MCF 10A (cell line): ENCODE measurements around the gene LARP1. TPM values are rescaled to one million over a fixed set of nuclear protein-coding genes. Genes with fewer than 3 reads are reported as not detected.

Source experiments
- BruUV-seq: library from RNA; stranded (reverse); fragments of 400-500 nt; replicated peaks from 2 replicates; lab custom pipeline; 2021; lab: Mats Ljungman, UMichigan
- CTCF ChIA-PET: fragments of 300-600 bp; sonication (Branson Sonifier 250); formaldehyde crosslinking; extraction: SDS; loops from one replicate; lab custom pipeline; 2021; ENCODE audit warnings: antibody characterized with exemption, inconsistent platforms; lab: Yijun Ruan, JAX
- POLR2A ChIA-PET: fragments of 300-600, 350-650 bp; sonication (Branson Sonifier 250); formaldehyde crosslinking; extraction: SDS; loops from one replicate; lab custom pipeline; 2020; ENCODE audit warnings: antibody characterized with exemption, inconsistent platforms; lab: Yijun Ruan, JAX
- DNase-seq: peaks from one replicate; pipeline ENCODE4 v3.0.0-alpha.2; 2018; ENCODE audit not compliant: unreplicated experiment
- H3K27ac Mint-ChIP-seq: one replicate; pipeline ENCODE4 v1.8.0; 2022; ENCODE audit warnings: mild to moderate bottlenecking, low read depth, mixed read lengths; ENCODE audit not compliant: unreplicated experiment
- H3K27me3 Mint-ChIP-seq: one replicate; pipeline ENCODE4 v1.8.0; 2022; ENCODE audit warnings: mixed read lengths; ENCODE audit not compliant: insufficient read depth, unreplicated experiment
- H3K36me3 Mint-ChIP-seq: one replicate; pipeline ENCODE4 v1.8.0; 2022; ENCODE audit warnings: mild to moderate bottlenecking, moderate library complexity, mixed read lengths; ENCODE audit not compliant: insufficient read depth, unreplicated experiment
- H3K4me1 Mint-ChIP-seq: one replicate; pipeline ENCODE4 v1.8.0; 2022; ENCODE audit warnings: mixed read lengths; ENCODE audit not compliant: insufficient read depth, unreplicated experiment
- H3K4me3 Mint-ChIP-seq: one replicate; pipeline ENCODE4 v1.8.0; 2022; ENCODE audit warnings: mild to moderate bottlenecking, moderate library complexity, mixed read lengths; ENCODE audit not compliant: unreplicated experiment
- H3K9me3 Mint-ChIP-seq: one replicate; pipeline ENCODE4 v1.8.0; 2022; ENCODE audit warnings: mixed read lengths; ENCODE audit not compliant: unreplicated experiment
- CTCF ChIP-seq: fragments of 200-600 bp; IDR thresholded peaks from one replicate; pipeline ENCODE4 v1.8.0; 2022; ENCODE audit warnings: antibody characterized with exemption, mild to moderate bottlenecking; ENCODE audit not compliant: unreplicated experiment
- intact Hi-C: fragments of 100-400 bp; cut with micrococcal nuclease; formaldehyde crosslinking; loops from 2 replicates; pipeline ENCODE4 v1.14.1; 2022
- total RNA-seq: library from RNA; stranded (reverse); gene quantifications from 2 replicates; pipeline ENCODE4 v1.2.3, GENCODE V29; 2022

Gene LARP1
- total RNA-seq, 1 experiment from 2014 or later = 340 TPM

GRCh38 chr5:154766558-154767281 lies 11.5 kb downstream of the LARP1 start:
- no peak for DNase-seq
- no peak for TF ChIP-seq CTCF
- no peak overlapping the region for H3K4me3 Mint-ChIP-seq
- H3K9me3 Mint-ChIP-seq = no peaks in the 10 kb centered on the region
- no TSS peak for BruUV-seq
- peaks cover 27% of the 10 kb centered on the region for H3K36me3 Mint-ChIP-seq
- CTCF ChIA-PET = interaction anchor here (0.5 to 1.8 kb wide), 10 partner anchors 8 to 301 kb away, joined by 3 to 9 read pairs (median 3); no protein-coding TSS in a partner anchor
- POLR2A ChIA-PET = interaction anchor here (0.7 to 4.8 kb wide), 8 partner anchors 9 to 110 kb away, joined by 3 to 28 read pairs (median 4); no protein-coding TSS in a partner anchor
- H3K4me1 Mint-ChIP-seq = peaks cover 64% of the 10 kb centered on the region
- intact Hi-C loops = no loop called here
- H3K27ac Mint-ChIP-seq = no peak overlapping the region
- no peaks in the 10 kb centered on the region for H3K27me3 Mint-ChIP-seq

- no TSS peak for BruUV-seq
- H3K27ac Mint-ChIP-seq = no peak overlapping the region
- ChIA-PET POLR2A (interaction anchor here (0.6 to 4.8 kb wide), 8 partner anchors 10 to 110 kb away, joined by 3 to 28 read pairs (median 4); no protein-coding TSS in a partner anchor), CTCF (interaction anchor here (0.6 to 1.8 kb wide), 9 partner anchors 8 to 301 kb away, joined by 3 to 9 read pairs (median 3); no protein-coding TSS in a partner anchor)
- TF ChIP-seq CTCF = no peak
- H3K4me3 Mint-ChIP-seq = no peak overlapping the region
- no peaks in the 10 kb centered on the region for H3K9me3 Mint-ChIP-seq
- peaks cover 27% of the 10 kb centered on the region for H3K36me3 Mint-ChIP-seq
- intact Hi-C loops = no loop called here
- H3K27me3 Mint-ChIP-seq = no peaks in the 10 kb centered on the region
- H3K4me1 Mint-ChIP-seq = peaks cover 58% of the 10 kb centered on the region
- DNase-seq = no peak
These were observed 12.4 kb downstream of the LARP1 start for GRCh38 chr5:154767576-154767975.

- no peak overlapping the region for H3K27ac Mint-ChIP-seq
- peaks cover 61% of the 10 kb centered on the region for H3K4me1 Mint-ChIP-seq
- no peak overlapping the region for H3K4me3 Mint-ChIP-seq
- no peak for DNase-seq
- intact Hi-C loops = no loop called here
- ChIA-PET CTCF (interaction anchor here (1.1 to 1.7 kb wide), 5 partner anchors 9 to 117 kb away, joined by 3 to 9 read pairs (median 3); no protein-coding TSS in a partner anchor), POLR2A (interaction anchor here (0.6 to 4.8 kb wide), 8 partner anchors 10 to 119 kb away, joined by 3 to 28 read pairs (median 3); no protein-coding TSS in a partner anchor)
- H3K27me3 Mint-ChIP-seq = no peaks in the 10 kb centered on the region
- BruUV-seq = no TSS peak
- no peaks in the 10 kb centered on the region for H3K9me3 Mint-ChIP-seq
- no peak for TF ChIP-seq CTCF
- peaks cover 27% of the 10 kb centered on the region for H3K36me3 Mint-ChIP-seq
These were observed 13.0 kb downstream of the LARP1 start for GRCh38 chr5:154768207-154768606.

- Mint-ChIP-seq H3K36me3 (peaks cover 33% of the 10 kb centered on the region), H3K9me3 (no peaks in the 10 kb centered on the region), H3K4me1 (peaks cover 69% of the 10 kb centered on the region), H3K27me3 (no peaks in the 10 kb centered on the region), H3K27ac (peak overlapping the region; percentile 2), H3K4me3 (no peak overlapping the region)
- intact Hi-C loops = no loop called here
- BruUV-seq = no TSS peak
- no peak for DNase-seq
- POLR2A ChIA-PET = interaction anchor here (0.5 to 4.8 kb wide), 4 partner anchors 11 to 530 kb away, joined by 3 to 28 read pairs (median 4); no protein-coding TSS in a partner anchor
- CTCF ChIA-PET = interaction anchor here (0.6 to 1.4 kb wide), 3 partner anchors 10 to 234 kb away, joined by 3 to 5 read pairs (median 4); no protein-coding TSS in a partner anchor
- TF ChIP-seq CTCF = no peak
These were observed 14.9 kb downstream of the LARP1 start for GRCh38 chr5:154770111-154770510.
